ENCODE data around the gene LYST.

The LYST gene

DNA sequence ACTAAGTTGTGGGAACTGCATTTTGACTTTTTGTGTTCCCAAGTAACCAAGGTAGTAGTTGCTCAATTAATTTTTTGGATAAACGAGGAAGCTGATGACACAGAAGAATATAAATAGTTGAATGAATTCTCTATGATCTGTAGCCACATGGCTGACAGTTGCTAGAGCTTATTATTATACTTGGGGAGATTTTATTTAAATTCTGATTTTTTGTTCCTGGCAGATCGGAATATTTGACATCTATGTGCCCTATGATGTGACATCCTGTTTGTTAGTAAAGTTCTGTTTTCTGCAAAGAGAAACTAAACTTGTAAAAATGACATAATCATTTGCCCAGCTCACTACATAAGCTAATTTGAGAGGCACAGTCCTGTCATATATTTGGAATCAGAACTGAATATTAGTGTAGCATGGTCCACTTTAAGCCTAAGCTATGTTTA, 9.7 kb upstream of the LYST start:
- Mint-ChIP-seq H3K4me1 (peaks cover 42 to 68% of the 10 kb centered on the region in 2 donors), H3K9me3 (no peaks in the 10 kb centered on the region), H3K36me3 (no peaks in the 10 kb centered on the region), H3K27me3 (no peaks in the 10 kb centered on the region), H3K27ac (peak overlapping the region; percentile 15), H3K4me3 (no peak overlapping the region)
- ATAC-seq (replicated peaks) (no peak), DNase-seq (no peak)

DNA sequence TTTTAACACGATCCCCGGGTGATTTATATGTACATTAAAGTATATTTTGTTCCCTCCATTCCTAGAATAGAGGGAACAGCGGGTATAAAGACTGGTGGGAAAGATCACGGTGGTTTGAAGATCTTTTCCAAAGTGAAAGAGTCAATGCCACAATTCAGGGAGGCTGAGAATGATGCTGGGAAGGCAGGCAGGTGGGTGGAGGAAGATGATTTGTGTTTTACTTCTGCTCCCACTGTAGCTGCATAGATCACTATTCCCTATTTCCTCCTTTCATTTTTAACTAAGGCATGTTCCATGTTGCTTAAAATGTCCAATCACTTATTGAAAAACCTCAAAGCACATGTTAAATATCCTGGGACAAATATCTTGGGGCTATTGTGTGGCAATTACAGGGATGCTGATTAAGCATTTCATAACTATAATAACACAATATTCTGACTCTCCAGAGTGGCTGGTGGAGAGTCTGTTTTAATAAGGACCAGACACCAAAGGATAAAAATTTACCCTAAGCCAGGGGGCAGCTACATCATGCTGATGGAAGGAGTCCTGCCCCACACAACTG, 8.4 kb upstream of the LYST start:
- DNase-seq: no peak
- H3K27me3 Mint-ChIP-seq: no peaks in the 10 kb centered on the region
- no peak for ATAC-seq (replicated peaks)
- no peaks in the 10 kb centered on the region for H3K36me3 Mint-ChIP-seq
- no peaks in the 10 kb centered on the region for H3K9me3 Mint-ChIP-seq
- H3K27ac Mint-ChIP-seq: no peak overlapping the region
- no peak overlapping the region for H3K4me3 Mint-ChIP-seq
- peaks cover 36 to 61% of the 10 kb centered on the region in 2 donors for H3K4me1 Mint-ChIP-seq

DNA sequence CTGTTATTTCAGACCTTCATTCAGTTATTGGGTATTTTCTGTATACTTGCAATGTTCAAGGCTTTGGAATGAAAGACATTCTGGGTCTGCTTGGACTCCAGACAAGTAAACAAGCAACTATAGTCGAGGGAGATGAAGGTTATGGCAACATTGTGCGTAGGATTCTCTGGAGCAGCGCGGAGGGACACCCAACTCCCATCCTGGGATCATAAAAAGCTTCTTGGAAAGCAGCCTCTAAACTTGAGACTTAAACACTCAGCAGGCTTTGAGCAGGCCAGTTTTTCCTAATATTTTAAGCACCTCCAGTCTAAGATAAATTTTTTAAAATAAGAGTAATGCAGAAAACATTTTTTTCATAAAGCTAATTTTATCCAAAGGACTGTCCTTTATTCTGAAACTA, 7.6 kb upstream of the LYST start:
- Mint-ChIP-seq H3K36me3 (no peaks in the 10 kb centered on the region), H3K27ac (no peak overlapping the region), H3K4me3 (no peak overlapping the region)

DNA sequence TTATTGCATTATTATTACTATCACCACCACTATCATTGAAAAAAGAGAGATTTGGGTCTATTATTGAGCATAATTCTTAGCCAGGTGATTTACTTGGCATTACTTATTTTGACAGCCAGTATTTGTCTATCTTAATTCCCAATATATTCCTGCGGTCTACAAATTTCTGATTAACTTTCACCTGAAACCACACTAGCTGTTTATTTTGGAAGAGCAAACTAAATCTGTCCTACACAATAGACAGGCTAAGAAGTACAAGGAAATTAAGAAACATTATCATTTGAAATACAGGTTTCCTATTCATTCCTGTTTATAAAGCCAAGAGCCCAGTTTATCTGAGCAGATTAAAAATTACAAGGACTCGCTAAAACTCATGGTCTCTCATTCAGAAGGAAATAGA, 6.9 kb upstream of the LYST start:
- H3K4me3 Mint-ChIP-seq: no peak overlapping the region
- H3K36me3 Mint-ChIP-seq: no peaks in the 10 kb centered on the region
- H3K27me3 Mint-ChIP-seq: no peaks in the 10 kb centered on the region
- H3K27ac Mint-ChIP-seq: peak overlapping the region; percentile 94
- no peaks in the 10 kb centered on the region for H3K9me3 Mint-ChIP-seq
- no peak for DNase-seq
- ATAC-seq (replicated peaks): no peak
- H3K4me1 Mint-ChIP-seq: peaks cover 30 to 47% of the 10 kb centered on the region in 2 donors

More for the DNA sequence above, 7.6 kb upstream of the LYST start:
- Mint-ChIP-seq H3K4me1 (peaks cover 34 to 52% of the 10 kb centered on the region in 2 donors), H3K9me3 (no peaks in the 10 kb centered on the region), H3K27me3 (no peaks in the 10 kb centered on the region)
- ATAC-seq (replicated peaks) (no peak), DNase-seq (no peak)

DNA sequence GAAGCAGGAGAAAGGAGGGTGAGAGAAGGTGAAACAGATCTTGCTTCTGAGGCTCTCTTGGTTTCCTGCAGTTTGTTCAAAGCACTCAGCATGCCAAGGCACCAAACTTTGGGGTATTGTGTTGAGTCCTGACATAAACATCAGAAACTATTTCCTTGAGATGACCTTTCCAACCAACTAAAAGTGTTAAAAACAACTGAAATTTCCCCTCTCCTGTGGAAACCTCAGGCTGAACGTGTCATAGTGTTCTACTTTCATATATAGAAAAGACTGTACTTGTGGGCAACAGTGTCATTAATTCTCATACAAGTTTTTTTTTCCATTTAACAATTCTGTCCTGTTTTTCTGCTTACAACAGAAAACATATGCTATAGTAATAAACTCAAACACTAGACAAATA, 6.3 kb upstream of the LYST start:
- Mint-ChIP-seq H3K27ac (peak overlapping the region; percentile 94), H3K36me3 (no peaks in the 10 kb centered on the region), H3K27me3 (no peaks in the 10 kb centered on the region), H3K4me1 (peaks cover 26 to 47% of the 10 kb centered on the region in 2 donors), H3K4me3 (peak overlapping the region; percentile 30 to 41), H3K9me3 (no peaks in the 10 kb centered on the region)
- ATAC-seq (replicated peaks) (peak; percentile 53 to 60), DNase-seq (no peak)

DNA sequence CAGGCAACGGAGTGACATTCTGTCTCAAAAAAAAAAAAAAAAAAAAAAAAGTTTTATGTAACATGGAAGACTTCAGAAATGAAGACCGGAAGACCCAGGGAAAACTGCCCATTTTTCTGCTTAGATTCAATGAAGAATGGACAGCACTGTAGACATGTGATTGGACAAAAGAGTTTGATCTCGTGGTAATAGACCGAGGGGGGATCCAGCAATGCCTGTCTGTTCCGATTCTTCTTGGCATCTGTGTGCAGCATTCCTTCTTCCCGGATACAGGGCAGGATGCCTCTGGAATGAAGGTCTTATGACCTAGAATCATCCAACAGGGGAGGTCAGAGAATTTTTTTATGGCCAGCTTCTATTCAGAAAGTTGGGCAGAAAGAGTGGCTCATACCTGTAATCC, 5.6 kb upstream of the LYST start:
- peak overlapping the region; percentile 94 for H3K27ac Mint-ChIP-seq
- H3K9me3 Mint-ChIP-seq: no peaks in the 10 kb centered on the region
- H3K36me3 Mint-ChIP-seq: no peaks in the 10 kb centered on the region
- no peak for ATAC-seq (replicated peaks)
- DNase-seq: no peak
- H3K27me3 Mint-ChIP-seq: no peaks in the 10 kb centered on the region
- no peak overlapping the region for H3K4me3 Mint-ChIP-seq
- peaks cover 27 to 53% of the 10 kb centered on the region in 2 donors for H3K4me1 Mint-ChIP-seq

DNA sequence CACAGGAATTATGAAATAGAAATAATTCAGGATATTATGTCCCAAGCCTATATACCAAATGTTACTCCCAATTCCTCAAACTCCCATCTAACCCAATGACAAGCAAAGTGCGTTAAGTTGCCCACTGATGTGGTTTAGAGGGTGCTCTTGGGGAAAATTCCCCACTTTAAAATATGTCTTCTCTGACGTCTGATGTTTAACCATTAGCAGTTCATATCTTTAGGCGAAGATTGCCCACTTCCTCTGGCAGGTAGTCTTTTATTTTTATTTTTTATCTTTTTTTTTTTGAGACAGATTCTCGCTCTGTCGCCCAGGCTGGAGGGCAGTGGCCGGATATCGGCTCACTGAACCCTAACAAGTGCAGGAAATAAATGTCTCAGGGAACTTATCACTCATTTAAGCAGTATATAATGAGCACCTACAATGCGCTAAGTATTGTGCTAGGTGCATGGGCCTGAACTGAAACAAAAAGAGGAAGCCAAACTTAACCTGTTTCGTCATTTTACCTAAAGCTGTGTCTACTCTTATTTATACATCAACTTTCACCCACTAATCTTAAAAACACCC, 1.3 kb upstream of the LYST start:
- DNase-seq: peak; percentile 72
- peak overlapping the region; percentile 98 to 99 for H3K4me3 Mint-ChIP-seq
- H3K27me3 Mint-ChIP-seq: no peaks in the 10 kb centered on the region
- H3K27ac Mint-ChIP-seq: peak overlapping the region; percentile 99
- H3K9me3 Mint-ChIP-seq: no peaks in the 10 kb centered on the region
- H3K4me1 Mint-ChIP-seq: peaks cover 33 to 54% of the 10 kb centered on the region in 2 donors
- ATAC-seq (replicated peaks): peak; percentile 63 to 66
- peaks cover 13 to 29% of the 10 kb centered on the region in 2 donors for H3K36me3 Mint-ChIP-seq

DNA sequence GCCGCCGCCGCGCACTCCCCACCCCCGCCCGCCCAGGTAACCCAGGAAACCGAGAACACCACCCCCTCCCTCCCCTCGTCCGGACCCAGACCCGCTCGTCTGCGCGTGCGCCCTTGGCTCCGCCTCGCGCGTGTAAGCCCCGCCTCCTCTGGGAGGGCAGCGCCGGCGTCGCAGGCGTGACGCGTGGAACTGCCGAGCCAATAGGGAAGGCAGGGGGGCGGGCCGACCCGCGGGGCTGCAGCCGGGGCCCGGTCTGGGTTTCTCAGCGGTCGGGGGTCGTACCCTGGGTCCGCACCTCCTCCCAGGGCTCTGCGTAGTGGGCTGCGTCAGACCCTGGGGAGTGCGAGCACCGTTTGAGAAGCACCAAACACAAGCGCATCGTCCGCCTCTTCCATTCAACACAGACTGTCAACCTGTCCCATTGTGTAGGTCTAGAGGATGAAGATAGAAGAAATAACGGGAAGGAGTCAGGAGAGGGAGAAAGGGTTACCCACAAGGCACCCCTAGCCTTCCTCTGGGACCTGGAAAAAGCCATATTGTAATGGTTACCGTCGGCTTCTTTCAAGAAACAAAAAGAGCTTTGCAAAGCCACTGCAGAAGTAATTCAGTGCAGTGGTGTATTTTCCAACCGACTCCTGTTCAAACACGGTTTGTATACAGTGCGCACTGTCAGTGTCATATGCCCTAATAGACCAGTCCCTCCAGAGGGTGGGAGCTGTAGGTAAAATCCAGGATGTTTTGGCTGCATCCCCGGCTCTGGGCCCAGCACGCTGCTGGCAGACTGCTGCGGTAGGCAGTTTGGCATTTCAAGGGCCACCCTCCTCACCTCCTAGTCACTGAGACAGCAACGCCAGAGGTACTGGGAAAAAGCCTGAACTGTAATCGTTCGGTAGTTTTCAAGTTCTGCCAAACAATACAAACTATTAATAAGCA, 473 bp upstream of the LYST start:
- ATAC-seq (replicated peaks): peak; percentile 66 to 71

DNA sequence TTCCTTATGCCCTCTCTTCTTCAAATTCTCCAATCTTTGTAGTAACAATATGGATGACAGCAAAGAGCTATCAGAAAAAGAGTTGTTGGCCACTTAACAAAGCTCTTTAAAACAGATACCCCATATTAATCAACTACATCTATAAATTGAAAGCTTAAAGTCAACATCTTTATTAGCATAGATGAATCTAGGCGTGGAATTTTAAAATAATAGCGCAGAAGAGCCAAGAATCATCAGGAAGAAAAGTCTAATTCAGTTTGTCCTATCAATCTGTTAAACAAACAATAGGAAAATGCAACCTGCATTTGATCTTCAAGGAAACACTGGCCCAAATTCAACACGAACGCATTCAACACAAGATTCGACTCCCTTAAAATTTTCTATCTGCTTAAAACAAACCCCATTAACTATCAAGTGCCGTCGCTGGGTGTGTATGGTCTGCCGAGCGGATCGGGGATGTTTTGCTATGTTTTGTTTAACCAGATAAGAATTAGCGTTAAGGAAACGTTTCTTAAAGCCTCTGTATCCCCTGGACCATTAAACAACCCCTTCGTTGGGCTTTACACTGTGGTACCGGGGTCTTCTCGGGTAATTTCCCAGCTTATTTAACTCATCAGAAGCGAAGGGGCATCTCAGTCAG, 1.0 kb downstream of the LYST start:
- ATAC-seq (replicated peaks): peak; percentile 0 to 5
- Mint-ChIP-seq H3K9me3 (no peaks in the 10 kb centered on the region), H3K27me3 (no peaks in the 10 kb centered on the region), H3K4me3 (peak overlapping the region; percentile 98 to 99), H3K27ac (peak overlapping the region; percentile 99), H3K4me1 (peaks cover 31 to 55% of the 10 kb centered on the region in 2 donors), H3K36me3 (peaks cover 13 to 34% of the 10 kb centered on the region in 2 donors)
- no peak for DNase-seq

More for the DNA sequence above, 473 bp upstream of the LYST start:
- peak; percentile 98 for DNase-seq
- peaks cover 29 to 52% of the 10 kb centered on the region in 2 donors for H3K4me1 Mint-ChIP-seq
- H3K27ac Mint-ChIP-seq: peak overlapping the region; percentile 99
- peak overlapping the region; percentile 98 to 99 for H3K4me3 Mint-ChIP-seq
- peaks cover 13 to 34% of the 10 kb centered on the region in 2 donors for H3K36me3 Mint-ChIP-seq
- H3K27me3 Mint-ChIP-seq: no peaks in the 10 kb centered on the region
- H3K9me3 Mint-ChIP-seq: no peaks in the 10 kb centered on the region

DNA sequence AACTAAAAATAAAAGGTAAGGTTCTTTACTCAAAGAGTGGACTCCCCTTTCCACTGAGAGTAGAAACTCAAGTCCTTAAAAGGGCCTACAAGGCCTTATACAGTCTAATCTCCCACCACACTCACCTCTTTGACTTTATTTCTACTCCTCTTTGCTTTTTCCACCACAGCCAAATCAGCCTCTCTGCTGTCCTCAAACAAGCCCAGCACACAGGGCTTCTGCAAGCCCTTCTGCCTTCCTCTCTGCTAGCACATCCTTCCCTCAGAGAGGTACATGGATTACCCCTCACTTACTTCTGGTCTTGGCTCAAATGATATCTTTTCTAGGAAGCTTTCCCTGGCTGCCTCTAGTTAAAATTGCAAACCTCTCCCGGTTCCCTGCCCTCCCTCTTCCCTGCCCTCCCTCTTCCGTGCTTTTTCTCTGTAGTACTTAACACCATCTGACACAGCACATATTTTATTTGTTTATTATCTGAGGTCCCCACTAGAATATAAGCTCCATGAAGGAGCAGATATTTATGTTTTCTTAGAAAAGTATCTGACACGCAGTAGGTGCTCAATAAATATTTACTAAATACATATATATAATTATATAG, 1.7 kb downstream of the LYST start:
- no peak for ATAC-seq (replicated peaks)
- no peaks in the 10 kb centered on the region for H3K9me3 Mint-ChIP-seq
- H3K27me3 Mint-ChIP-seq: no peaks in the 10 kb centered on the region
- H3K27ac Mint-ChIP-seq: peak overlapping the region; percentile 91
- peak overlapping the region; percentile 69 to 81 for H3K4me3 Mint-ChIP-seq
- peaks cover 13 to 34% of the 10 kb centered on the region in 2 donors for H3K36me3 Mint-ChIP-seq
- no peak for DNase-seq
- peaks cover 31 to 55% of the 10 kb centered on the region in 2 donors for H3K4me1 Mint-ChIP-seq

DNA sequence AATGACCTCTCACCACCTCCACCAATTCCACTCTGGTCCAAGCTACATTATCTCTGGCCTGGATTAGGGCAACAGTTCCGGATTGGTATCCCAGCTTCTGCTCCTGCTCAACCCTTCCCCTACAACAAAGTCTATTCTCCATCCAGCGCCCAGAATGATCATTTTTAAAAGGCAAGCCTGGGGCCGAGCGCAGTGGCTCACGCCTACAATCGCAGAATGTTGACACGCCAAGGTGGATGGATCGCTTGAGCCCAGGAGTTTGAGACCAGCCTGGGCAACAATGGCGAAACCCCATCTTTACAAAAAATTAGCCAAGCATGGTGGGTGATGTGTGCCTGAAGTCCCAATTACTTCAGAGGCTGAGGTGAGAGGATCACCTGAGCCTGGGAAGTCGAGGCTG, 2.2 kb downstream of the LYST start:
- H3K9me3 Mint-ChIP-seq: no peaks in the 10 kb centered on the region
- H3K36me3 Mint-ChIP-seq: peaks cover 13 to 34% of the 10 kb centered on the region in 2 donors
- DNase-seq (no peak), ATAC-seq (replicated peaks) (no peak)
- no peaks in the 10 kb centered on the region for H3K27me3 Mint-ChIP-seq
- H3K27ac Mint-ChIP-seq: peak overlapping the region; percentile 91
- peak overlapping the region; percentile 69 to 81 for H3K4me3 Mint-ChIP-seq
- H3K4me1 Mint-ChIP-seq: peaks cover 27 to 55% of the 10 kb centered on the region in 2 donors

DNA sequence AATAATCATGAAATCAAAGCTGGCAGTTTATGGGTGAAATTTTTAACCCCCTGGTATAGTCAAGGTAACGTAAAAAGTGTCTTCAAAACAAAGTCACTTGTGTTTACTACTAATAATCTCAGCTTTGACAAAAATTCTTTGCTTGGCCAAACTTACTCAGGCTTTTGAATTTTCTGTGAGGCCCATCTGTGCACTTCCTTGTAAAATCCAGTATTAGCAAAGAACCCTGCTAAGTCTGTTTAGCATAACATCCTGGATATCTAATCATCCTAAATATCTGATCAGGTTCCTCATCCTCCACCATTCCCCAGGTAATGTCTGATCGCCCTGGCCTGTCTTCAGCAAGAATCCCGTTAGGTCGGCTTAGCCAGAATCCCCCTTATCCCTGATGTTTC, 3.0 kb downstream of the LYST start:
- H3K4me3 Mint-ChIP-seq: peak overlapping the region; percentile 69 to 81
- no peaks in the 10 kb centered on the region for H3K9me3 Mint-ChIP-seq
- H3K27ac Mint-ChIP-seq: peak overlapping the region; percentile 91
- ATAC-seq (replicated peaks) (no peak), DNase-seq (no peak)
- peaks cover 13 to 34% of the 10 kb centered on the region in 2 donors for H3K36me3 Mint-ChIP-seq
- H3K4me1 Mint-ChIP-seq: peaks cover 27 to 55% of the 10 kb centered on the region in 2 donors
- no peaks in the 10 kb centered on the region for H3K27me3 Mint-ChIP-seq

DNA sequence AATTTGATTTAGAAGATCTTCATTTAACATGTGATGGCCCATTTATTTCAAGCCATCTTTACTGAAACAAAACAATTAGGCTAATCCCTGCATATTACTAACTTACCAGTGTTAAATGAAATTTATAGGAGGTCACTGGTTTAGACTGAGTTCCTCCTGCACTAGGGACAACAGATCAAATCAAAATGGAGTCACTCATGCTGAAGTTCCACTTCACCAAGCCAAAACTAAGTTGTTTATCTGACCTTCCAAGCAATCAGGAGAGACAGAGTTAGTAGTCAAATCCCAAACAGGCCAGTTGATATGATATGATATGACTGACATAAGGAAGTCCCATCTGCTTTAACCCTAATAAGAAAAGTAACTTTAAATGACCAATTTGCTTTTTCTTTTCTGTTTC, 4.8 kb downstream of the LYST start:
- H3K4me3 Mint-ChIP-seq: no peak overlapping the region
- H3K27ac Mint-ChIP-seq: peak overlapping the region; percentile 47
- H3K36me3 Mint-ChIP-seq: peaks cover 19 to 45% of the 10 kb centered on the region in 2 donors
- peaks cover 2 to 5% of the 10 kb centered on the region in 2 donors for H3K9me3 Mint-ChIP-seq
- no peaks in the 10 kb centered on the region for H3K27me3 Mint-ChIP-seq
- peaks cover 32 to 39% of the 10 kb centered on the region in 2 donors for H3K4me1 Mint-ChIP-seq
- ATAC-seq (replicated peaks) (no peak), DNase-seq (no peak)

DNA sequence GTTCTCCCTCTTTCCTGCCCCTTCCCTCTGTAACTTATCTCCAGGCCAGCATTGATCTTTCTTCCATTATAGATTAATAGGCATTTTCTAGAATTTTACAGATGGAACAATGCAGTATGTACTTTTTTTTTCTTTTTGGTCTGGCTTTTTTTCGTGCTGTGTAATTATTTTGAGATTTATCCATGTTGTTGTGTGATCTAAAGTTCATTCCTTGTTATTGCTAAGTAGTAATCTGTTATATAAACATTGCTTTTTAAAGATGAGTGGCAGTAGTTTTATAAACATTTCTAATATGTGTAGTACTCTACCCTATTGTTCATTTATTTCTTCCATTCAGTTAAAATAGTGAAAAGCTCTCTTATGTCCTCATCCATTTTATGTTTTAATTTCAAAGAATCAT, 5.9 kb downstream of the LYST start:
- Mint-ChIP-seq H3K9me3 (peaks cover 2 to 5% of the 10 kb centered on the region in 2 donors), H3K27ac (no peak overlapping the region), H3K4me1 (peaks cover 29 to 36% of the 10 kb centered on the region in 2 donors), H3K4me3 (no peak overlapping the region), H3K27me3 (no peaks in the 10 kb centered on the region), H3K36me3 (peaks cover 14 to 40% of the 10 kb centered on the region in 2 donors)
- DNase-seq (no peak), ATAC-seq (replicated peaks) (no peak)
